Measurements from ENCODE around the gene CELSR3. TPM values are rescaled to one million over a fixed set of nuclear protein-coding genes. Genes with fewer than 3 reads are reported as not detected.

The CELSR3 gene
- total RNA-seq, 1 experiment from 2014 or later: 23.9 TPM

GRCh38 chr3:48642605-48643004 is 20.1 kb downstream of the CELSR3 start:
- Histone ChIP-seq H3T11ph (ENCODE audit: low read length) (no peak overlapping the region), H3K9me3 (ENCODE audit: control insufficient read depth, low read depth, low read length) (no peaks in the 10 kb centered on the region), H3K4me1 (ENCODE audit: insufficient read depth, low read length) (no peaks in the 10 kb centered on the region), H2BK5ac (ENCODE audit: insufficient read length, low read length) (no peak overlapping the region), H3K79me2 (ENCODE audit: insufficient read depth, low read length) (no peaks in the 10 kb centered on the region), H3K9ac (ENCODE audit: extremely low read depth, insufficient read length, low read length) (no peak overlapping the region), H2BK20ac (ENCODE audit: low read depth, low read length, poor library complexity, severe bottlenecking) (no peak overlapping the region), H3K56ac (ENCODE audit: insufficient read length, low read depth, low read length) (no peak overlapping the region), H2BK15ac (ENCODE audit: low read depth, low read length) (no peak overlapping the region), H3K79me1 (ENCODE audit: insufficient read depth, low read depth, low read length, poor library complexity, severe bottlenecking) (no peaks in the 10 kb centered on the region), H3K23ac (ENCODE audit: insufficient read length, low read depth, low read length) (no peak overlapping the region), H4K20me1 (ENCODE audit: control insufficient read depth, insufficient read depth, insufficient read length) (peaks cover 2% of the 10 kb centered on the region), H4K91ac (ENCODE audit: insufficient read length, low read depth, low read length) (no peak overlapping the region), H4K8ac (replicated peaks; ENCODE audit: insufficient read length, low read depth, low read length) (no peak overlapping the region), H3K4ac (ENCODE audit: low read depth, low read length) (no peak overlapping the region), H2BK120ac (ENCODE audit: low read depth, low read length, poor library complexity, severe bottlenecking) (no peak overlapping the region), H3K27me3 (ENCODE audit: insufficient read depth, low read length) (no peaks in the 10 kb centered on the region), H2AFZ (ENCODE audit: low read length) (no peak overlapping the region), H3K23me2 (ENCODE audit: insufficient read length, low read depth, low read length, poor library complexity, severe bottlenecking) (no peaks in the 10 kb centered on the region), H4K5ac (ENCODE audit: insufficient read length, low read depth, low read length) (no peak overlapping the region), H2BK12ac (ENCODE audit: insufficient read length, low read depth, low read length) (no peak overlapping the region), H3K4me2 (ENCODE audit: insufficient read depth, insufficient read length, low read length) (no peak overlapping the region), H3K18ac (ENCODE audit: insufficient read length, low read depth, low read length) (no peak overlapping the region), H3K14ac (ENCODE audit: insufficient read depth, low read length) (no peak overlapping the region), H3K27ac (ENCODE audit: insufficient read length, low read depth, low read length) (no peak overlapping the region), H2AK5ac (ENCODE audit: insufficient read length, low read length) (no peak overlapping the region)
- TF ChIP-seq, protein P1, sequence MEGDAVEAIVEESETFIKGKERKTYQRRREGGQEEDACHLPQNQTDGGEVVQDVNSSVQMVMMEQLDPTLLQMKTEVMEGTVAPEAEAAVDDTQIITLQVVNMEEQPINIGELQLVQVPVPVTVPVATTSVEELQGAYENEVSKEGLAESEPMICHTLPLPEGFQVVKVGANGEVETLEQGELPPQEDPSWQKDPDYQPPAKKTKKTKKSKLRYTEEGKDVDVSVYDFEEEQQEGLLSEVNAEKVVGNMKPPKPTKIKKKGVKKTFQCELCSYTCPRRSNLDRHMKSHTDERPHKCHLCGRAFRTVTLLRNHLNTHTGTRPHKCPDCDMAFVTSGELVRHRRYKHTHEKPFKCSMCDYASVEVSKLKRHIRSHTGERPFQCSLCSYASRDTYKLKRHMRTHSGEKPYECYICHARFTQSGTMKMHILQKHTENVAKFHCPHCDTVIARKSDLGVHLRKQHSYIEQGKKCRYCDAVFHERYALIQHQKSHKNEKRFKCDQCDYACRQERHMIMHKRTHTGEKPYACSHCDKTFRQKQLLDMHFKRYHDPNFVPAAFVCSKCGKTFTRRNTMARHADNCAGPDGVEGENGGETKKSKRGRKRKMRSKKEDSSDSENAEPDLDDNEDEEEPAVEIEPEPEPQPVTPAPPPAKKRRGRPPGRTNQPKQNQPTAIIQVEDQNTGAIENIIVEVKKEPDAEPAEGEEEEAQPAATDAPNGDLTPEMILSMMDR (conservative IDR thresholded peaks at IDR 0.05): no peak
- H3K4me3 Mint-ChIP-seq: no peak overlapping the region
- no CpG with 5 or more reads among the region's 12 CpGs for WGBS (ENCODE audit: extremely low coverage, insufficient read length, low lambda C conversion rate)
- no peak for DNase-seq
- no peak overlapping the region for H3K27ac Mint-ChIP-seq
- peaks cover 6% of the 10 kb centered on the region in 2 experiments; a peak in 3 of 4 replicates for H3K4me1 Mint-ChIP-seq
- peaks cover 26 to 76% (median 74%) of the 10 kb centered on the region in 3 experiments for H3K36me3 Mint-ChIP-seq (ENCODE audit: insufficient read depth in 1 of 3, low read depth in 3 of 3)
- no peaks in the 10 kb centered on the region; the same call in 1 of the 2 replicates for H3K27me3 Mint-ChIP-seq (ENCODE audit: low read depth)
- H3K9me3 Mint-ChIP-seq: no peaks in the 10 kb centered on the region

Measured in H9 (cell line).